Measurements from ENCODE around the gene SIDT2.

Gene SIDT2

DNA sequence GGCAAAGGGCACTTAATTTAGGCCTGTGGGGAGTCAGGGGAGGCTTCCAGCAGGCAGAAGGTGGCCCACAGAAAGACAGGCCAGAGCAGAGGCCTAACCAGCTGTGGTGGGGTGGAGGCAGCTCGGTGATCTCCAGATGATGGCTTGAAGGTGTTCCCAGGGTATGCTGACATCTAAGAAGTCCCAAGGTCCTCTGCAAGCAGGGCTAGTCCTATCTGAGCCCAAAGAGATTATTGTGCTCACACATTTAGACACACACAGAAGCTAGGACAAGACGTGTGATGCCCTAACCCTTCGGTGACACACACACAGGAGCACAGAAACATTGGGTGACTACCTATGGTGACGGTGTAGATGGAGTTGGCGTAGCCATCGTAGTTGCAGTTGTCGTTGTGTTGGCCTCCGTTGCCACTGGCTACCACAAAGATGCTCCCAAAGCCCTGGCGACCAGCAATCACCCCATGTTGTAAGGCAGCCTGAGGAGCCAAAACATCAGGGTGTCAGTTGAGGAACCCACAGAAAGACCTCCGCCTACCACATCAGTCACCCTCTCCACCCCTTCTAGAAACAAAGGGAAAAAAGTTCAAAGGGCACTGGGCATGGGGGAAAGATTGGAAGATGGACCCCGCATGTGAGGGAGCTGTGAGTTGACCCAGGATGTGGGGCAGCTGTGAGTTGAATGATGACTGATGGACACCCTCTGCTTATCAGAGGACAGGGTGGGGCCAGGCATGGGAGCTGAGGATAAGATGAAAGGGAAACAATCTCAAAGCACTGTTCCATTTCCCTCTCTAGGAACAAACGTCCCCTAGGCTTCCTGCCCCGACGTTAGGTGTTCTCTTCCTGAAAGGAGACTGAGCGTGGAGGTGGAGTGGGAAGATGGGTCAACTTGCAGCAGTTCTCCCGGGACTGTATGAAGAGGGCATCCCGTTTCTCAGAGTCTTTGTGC is 45.5 kb downstream of the SIDT2 start:
- H3K27ac Mint-ChIP-seq, result peak overlapping the region; percentile 62
- ATAC-seq (replicated peaks) (no peak), DNase-seq (no peak)
- peaks cover 57 to 83% of the 10 kb centered on the region in 2 donors for H3K36me3 Mint-ChIP-seq
- no peaks in the 10 kb centered on the region for H3K9me3 Mint-ChIP-seq
- H3K4me1 Mint-ChIP-seq, result peaks cover 16 to 42% of the 10 kb centered on the region in 2 donors
- no peaks in the 10 kb centered on the region for H3K27me3 Mint-ChIP-seq
- no peak overlapping the region for H3K4me3 Mint-ChIP-seq

GRCh38 chr11:117225553-117226170 is 47.1 kb downstream of the SIDT2 start:
- H3K4me1 Mint-ChIP-seq, result peaks cover 24 to 47% of the 10 kb centered on the region in 2 donors
- no peaks in the 10 kb centered on the region for H3K9me3 Mint-ChIP-seq
- no peak overlapping the region for H3K27ac Mint-ChIP-seq
- H3K36me3 Mint-ChIP-seq, result peaks cover 52 to 85% of the 10 kb centered on the region in 2 donors
- DNase-seq (no peak), ATAC-seq (replicated peaks) (no peak)
- H3K4me3 Mint-ChIP-seq, result no peak overlapping the region
- H3K27me3 Mint-ChIP-seq, result no peaks in the 10 kb centered on the region

- H3K9me3 Mint-ChIP-seq, result no peaks in the 10 kb centered on the region
- DNase-seq (peak; percentile 23), ATAC-seq (replicated peaks) (peak; percentile 65 to 72)
- no peak overlapping the region for H3K27ac Mint-ChIP-seq
- peaks cover 53 to 76% of the 10 kb centered on the region in 2 donors for H3K36me3 Mint-ChIP-seq
- no peaks in the 10 kb centered on the region for H3K27me3 Mint-ChIP-seq
- H3K4me1 Mint-ChIP-seq, result peaks cover 29 to 54% of the 10 kb centered on the region in 2 donors
- no peak overlapping the region for H3K4me3 Mint-ChIP-seq
These were observed 48.1 kb downstream of the SIDT2 start for GRCh38 chr11:117226388-117227385.

- Mint-ChIP-seq H3K4me1 (peaks cover 31 to 56% of the 10 kb centered on the region in 2 donors), H3K4me3 (peak overlapping the region in 1 of 2 donors; percentile 15), H3K36me3 (peaks cover 45 to 68% of the 10 kb centered on the region in 2 donors), H3K27ac (peak overlapping the region; percentile 56), H3K27me3 (no peaks in the 10 kb centered on the region), H3K9me3 (no peaks in the 10 kb centered on the region)
- DNase-seq, result no peak
- ATAC-seq (replicated peaks), result no peak
These were observed 49.5 kb downstream of the SIDT2 start for GRCh38 chr11:117228091-117228490.

GRCh38 chr11:117229411-117229810 is 50.9 kb downstream of the SIDT2 start:
- no peak for ATAC-seq (replicated peaks)
- Mint-ChIP-seq H3K9me3 (no peaks in the 10 kb centered on the region), H3K27ac (peak overlapping the region; percentile 98), H3K27me3 (no peaks in the 10 kb centered on the region), H3K4me1 (peaks cover 37 to 69% of the 10 kb centered on the region in 2 donors), H3K36me3 (peaks cover 36 to 55% of the 10 kb centered on the region in 2 donors), H3K4me3 (peak overlapping the region; percentile 86 to 96)
- DNase-seq, result no peak

DNA sequence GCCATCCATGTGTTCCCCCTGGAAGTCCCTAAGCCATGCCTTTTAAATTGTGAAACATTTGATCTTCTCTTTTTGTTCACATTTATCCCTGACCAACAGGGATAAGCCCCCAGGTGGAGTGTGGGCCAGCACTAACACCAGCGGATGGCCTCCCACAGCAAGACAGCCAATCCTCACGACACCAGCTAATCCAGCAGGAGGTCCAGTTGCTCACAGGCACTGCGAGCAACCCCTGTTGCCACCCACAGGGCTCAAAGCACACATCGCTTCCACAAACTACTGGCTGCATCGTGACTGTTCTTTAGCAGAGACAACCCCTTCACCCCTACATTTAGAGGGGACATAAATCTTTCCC is 51.4 kb downstream of the SIDT2 start:
- H3K27ac Mint-ChIP-seq, result peak overlapping the region; percentile 98

DNA sequence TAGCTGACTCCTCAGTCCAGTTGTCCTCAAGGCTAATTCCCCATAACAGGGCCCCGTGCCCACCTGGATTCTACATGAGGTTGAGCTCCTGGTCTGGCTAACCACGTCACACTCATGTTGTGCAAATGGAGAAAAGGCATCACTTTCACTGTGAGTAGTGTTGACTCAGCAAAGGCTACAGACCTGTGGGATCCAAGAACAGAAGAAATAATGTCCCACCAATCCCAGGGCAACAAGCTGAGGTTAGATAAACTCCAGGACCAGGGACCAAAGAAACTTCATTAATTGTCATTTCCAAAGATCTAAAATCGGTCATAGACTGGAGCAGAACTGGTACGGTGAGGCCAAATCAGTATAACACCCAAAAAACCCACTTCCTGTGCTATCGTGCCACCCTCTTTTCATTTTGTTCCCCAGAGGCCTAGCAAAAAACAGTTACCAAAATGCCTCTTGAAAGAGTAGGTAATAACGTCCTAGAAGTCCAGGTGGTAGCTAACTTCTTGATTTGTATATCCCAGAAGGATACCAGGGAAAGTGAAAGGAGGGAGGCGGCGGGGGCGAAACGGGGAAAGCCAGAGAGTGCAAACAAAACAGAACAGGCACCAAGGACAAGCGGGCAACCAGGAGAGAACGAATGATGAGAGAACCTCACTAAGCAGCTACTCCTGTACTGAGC is 51.9 kb downstream of the SIDT2 start:
- peak overlapping the region; percentile 98 for H3K27ac Mint-ChIP-seq
- H3K9me3 Mint-ChIP-seq, result no peaks in the 10 kb centered on the region
- H3K4me1 Mint-ChIP-seq, result peaks cover 37 to 60% of the 10 kb centered on the region in 2 donors
- DNase-seq (peak; percentile 53), ATAC-seq (replicated peaks) (peak; percentile 58 to 60)
- H3K27me3 Mint-ChIP-seq, result no peaks in the 10 kb centered on the region
- peaks cover 27 to 45% of the 10 kb centered on the region in 2 donors for H3K36me3 Mint-ChIP-seq
- peak overlapping the region; percentile 86 to 96 for H3K4me3 Mint-ChIP-seq

More for the DNA sequence above, 51.4 kb downstream of the SIDT2 start:
- ATAC-seq (replicated peaks), result peak in 1 of 2 donors; percentile 3
- no peak for DNase-seq
- Mint-ChIP-seq H3K9me3 (no peaks in the 10 kb centered on the region), H3K4me3 (peak overlapping the region; percentile 86 to 96), H3K36me3 (peaks cover 32 to 50% of the 10 kb centered on the region in 2 donors), H3K27me3 (no peaks in the 10 kb centered on the region), H3K4me1 (peaks cover 37 to 65% of the 10 kb centered on the region in 2 donors)

DNA sequence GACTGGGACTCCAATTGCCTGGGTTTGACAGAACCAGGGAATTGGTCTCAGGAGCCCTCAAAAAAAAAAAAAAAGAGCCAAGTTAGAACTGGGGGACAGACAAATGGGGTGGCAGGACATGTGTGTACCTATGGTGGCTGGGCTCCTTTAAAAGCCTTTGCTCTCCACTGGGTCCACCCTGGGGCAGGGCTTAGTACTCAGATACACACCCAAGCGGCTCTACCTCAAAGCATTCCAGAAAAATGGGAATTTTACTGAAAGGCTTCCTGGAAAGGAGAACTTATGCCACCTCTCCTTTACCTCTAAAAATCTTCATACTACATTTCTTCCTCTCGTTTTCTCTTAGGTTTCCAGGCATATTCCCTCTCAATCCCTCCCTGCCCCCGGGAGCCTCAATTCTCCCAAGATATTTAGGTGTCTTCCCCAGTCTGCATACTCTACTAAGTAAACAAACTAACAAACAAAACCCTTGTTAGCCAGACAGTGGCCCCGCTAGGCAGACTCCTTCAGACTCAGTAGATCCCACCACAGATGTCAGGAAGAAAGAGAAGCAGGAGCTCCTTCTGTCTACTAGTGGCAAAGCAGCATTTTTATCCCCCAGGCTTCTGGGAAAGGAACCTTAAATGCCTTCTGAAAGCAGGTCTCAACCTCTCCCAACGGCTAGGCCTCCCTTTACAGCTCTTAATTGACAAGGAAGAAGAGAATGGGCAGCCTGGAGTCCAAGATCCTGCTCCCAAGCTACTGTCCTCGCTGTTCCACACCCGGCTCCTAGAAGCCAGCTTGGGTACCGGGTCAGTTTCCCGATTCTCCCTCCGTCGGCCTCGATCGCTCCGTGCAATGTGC is 52.7 kb downstream of the SIDT2 start:
- H3K36me3 Mint-ChIP-seq, result peaks cover 25 to 40% of the 10 kb centered on the region in 2 donors
- H3K9me3 Mint-ChIP-seq, result no peaks in the 10 kb centered on the region
- H3K4me1 Mint-ChIP-seq, result peaks cover 37 to 57% of the 10 kb centered on the region in 2 donors
- H3K4me3 Mint-ChIP-seq, result peak overlapping the region; percentile 86 to 96
- DNase-seq (no peak), ATAC-seq (replicated peaks) (peak; percentile 10 to 14)
- H3K27me3 Mint-ChIP-seq, result no peaks in the 10 kb centered on the region
- H3K27ac Mint-ChIP-seq, result peak overlapping the region; percentile 98

- DNase-seq (peak; percentile 51), ATAC-seq (replicated peaks) (no peak)
- H3K4me1 Mint-ChIP-seq, result peaks cover 33 to 52% of the 10 kb centered on the region in 2 donors
- no peaks in the 10 kb centered on the region for H3K9me3 Mint-ChIP-seq
- H3K4me3 Mint-ChIP-seq, result peak within 1 kb of the TSS; percentile 86 to 96
- H3K27me3 Mint-ChIP-seq, result no peaks in the 10 kb centered on the region
- H3K36me3 Mint-ChIP-seq, result peaks cover 20 to 40% of the 10 kb centered on the region in 2 donors
- H3K27ac Mint-ChIP-seq, result peak within 1 kb of the TSS; percentile 99
These were observed 53.2 kb downstream of the SIDT2 start, which contains the start of gene PCSK7 for GRCh38 chr11:117231842-117232091. PCSK7 (minus strand) TSS chr11:117232073; CDS start chr11:117229844, 2,229 bp downstream.

DNA sequence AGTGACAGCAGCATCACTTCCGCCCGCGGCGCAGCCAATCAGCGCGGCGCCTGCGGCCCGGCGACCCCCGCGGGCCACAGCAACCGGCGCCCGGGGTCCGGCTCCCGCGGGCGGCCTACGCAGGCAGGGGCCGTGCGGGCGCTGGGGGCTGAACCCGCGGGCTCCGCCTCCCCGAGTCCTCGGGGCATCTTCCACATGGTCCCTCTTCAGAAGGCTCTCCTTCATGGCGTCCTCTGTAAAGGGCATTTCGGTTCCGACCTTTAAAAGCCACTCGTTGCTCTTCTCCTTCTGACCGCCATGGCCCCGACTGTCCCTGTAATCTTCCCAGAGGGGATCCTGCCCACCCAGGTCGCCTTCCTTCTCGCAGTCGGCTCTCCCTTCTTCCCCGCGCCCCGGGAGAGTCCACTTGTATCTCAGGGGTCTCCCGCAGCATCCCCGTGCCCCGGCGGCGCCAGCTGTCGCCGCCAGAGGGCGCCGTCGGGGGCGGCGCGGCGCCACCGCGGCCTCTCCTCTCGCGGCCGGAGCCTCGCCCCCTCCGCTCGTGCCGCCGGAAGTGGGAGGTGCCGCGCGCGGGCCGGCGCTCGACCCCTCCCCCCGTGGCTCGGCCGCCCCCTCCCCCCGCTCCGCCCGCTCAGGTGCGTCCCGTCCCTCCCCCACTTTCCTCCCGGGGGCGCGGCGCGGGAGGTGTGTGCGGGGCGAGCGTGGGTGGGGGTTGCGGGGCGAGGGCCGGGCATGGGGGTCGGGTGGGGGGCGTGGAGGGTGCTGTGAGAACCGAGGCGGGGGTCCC is 53.7 kb downstream of the SIDT2 start, which contains the start of gene RNF214:
RNF214 (plus strand) TSS at position 580 of the 787 bp plus-strand sequence. CDS start 1,602 bp downstream, outside the sequence.
- H3K27me3 Mint-ChIP-seq, result no peaks in the 10 kb centered on the region
- peak within 1 kb of the TSS; percentile 99 for H3K27ac Mint-ChIP-seq
- ATAC-seq (replicated peaks) (peak; percentile 77 to 82), DNase-seq (peak; percentile 65)
- H3K36me3 Mint-ChIP-seq, result peaks cover 16 to 35% of the 10 kb centered on the region in 2 donors
- no peaks in the 10 kb centered on the region for H3K9me3 Mint-ChIP-seq
- peaks cover 30 to 47% of the 10 kb centered on the region in 2 donors for H3K4me1 Mint-ChIP-seq
- peak within 1 kb of the TSS; percentile 86 to 96 for H3K4me3 Mint-ChIP-seq

DNA sequence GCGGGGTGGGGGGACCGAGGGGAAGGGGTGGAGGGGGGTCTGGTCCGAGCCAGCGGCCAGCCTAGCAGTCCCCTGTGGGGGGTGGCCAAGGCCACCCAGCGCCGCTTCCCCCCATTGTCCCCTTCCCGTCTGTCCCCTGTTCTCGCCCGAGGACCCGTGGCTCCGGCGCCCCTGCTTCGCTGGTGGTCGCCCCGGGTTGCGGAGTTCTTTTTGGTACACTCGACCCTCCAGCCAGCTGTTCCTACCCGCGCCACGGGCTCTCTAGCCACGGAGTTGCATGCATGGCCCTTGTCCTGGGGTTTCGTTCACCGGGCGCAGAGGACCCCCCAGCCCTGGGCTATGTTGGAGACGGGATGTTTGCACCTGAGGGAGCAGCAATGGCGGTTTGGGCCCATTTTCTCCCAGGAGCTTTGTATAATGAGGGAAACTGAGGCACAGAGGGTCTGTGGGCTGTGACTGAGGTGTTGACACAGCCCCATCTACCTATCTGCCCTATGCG is 54.4 kb downstream of the SIDT2 start:
- H3K27me3 Mint-ChIP-seq, result no peaks in the 10 kb centered on the region
- no peaks in the 10 kb centered on the region for H3K9me3 Mint-ChIP-seq
- H3K4me3 Mint-ChIP-seq, result peak overlapping the region; percentile 86 to 92
- H3K27ac Mint-ChIP-seq, result peak overlapping the region; percentile 95
- ATAC-seq (replicated peaks), result no peak
- no peak for DNase-seq
- peaks cover 16 to 31% of the 10 kb centered on the region in 2 donors for H3K36me3 Mint-ChIP-seq
- H3K4me1 Mint-ChIP-seq, result peaks cover 30 to 47% of the 10 kb centered on the region in 2 donors

GRCh38 chr11:117238221-117238620 is 59.7 kb downstream of the SIDT2 start:
- no peak overlapping the region for H3K27ac Mint-ChIP-seq
- no peak for ATAC-seq (replicated peaks)
- H3K36me3 Mint-ChIP-seq, result peaks cover 12 to 22% of the 10 kb centered on the region in 2 donors
- no peaks in the 10 kb centered on the region for H3K9me3 Mint-ChIP-seq
- peaks cover 7 to 11% of the 10 kb centered on the region in 2 donors for H3K4me1 Mint-ChIP-seq
- H3K4me3 Mint-ChIP-seq, result no peak overlapping the region
- H3K27me3 Mint-ChIP-seq, result no peaks in the 10 kb centered on the region
- DNase-seq, result no peak

Data from stimulated activated naive B cell treated with anti-CD40 and anti-IgM and Interleukin-4, amounts not matched to agents 10 μg/mL and 1 μg/mL and 100 μg/mL, for 72 hours (primary cell).